Nephron progenitor cell (in vitro differentiated cells): ENCODE measurements around the gene AGPS.
"Not testable (repeated sequence)": the region's sequence is repeated elsewhere in the genome, so short reads cannot be mapped to it uniquely, and the experiment has no call there.

Source experiments
- DNase-seq: peaks from one replicate; pipeline ENCODE4 v3.0.0; 2021
- H3K27ac Mint-ChIP-seq: 2 replicates; pipeline ENCODE4 v1.8.0; 2021; ENCODE audit warnings: mild to moderate bottlenecking, moderate library complexity, mixed read lengths
- H3K27me3 Mint-ChIP-seq: 2 replicates; pipeline ENCODE4 v1.8.0; 2021; ENCODE audit warnings: mild to moderate bottlenecking, low read depth, mixed read lengths; ENCODE audit not compliant: poor library complexity
- H3K36me3 Mint-ChIP-seq: 2 replicates; pipeline ENCODE4 v1.8.0; 2021; ENCODE audit warnings: low read depth, mixed read lengths
- H3K4me1 Mint-ChIP-seq: 2 replicates; pipeline ENCODE4 v1.8.0; 2021; ENCODE audit warnings: mixed read lengths
- H3K4me3 Mint-ChIP-seq: 2 replicates; pipeline ENCODE4 v1.8.0; 2021; ENCODE audit warnings: mild to moderate bottlenecking, moderate library complexity, mixed read lengths
- H3K9me3 Mint-ChIP-seq: 2 replicates; pipeline ENCODE4 v1.8.0; 2021; ENCODE audit warnings: mild to moderate bottlenecking, moderate library complexity, mixed read lengths
- CTCF ChIP-seq: fragments of 200-600 bp; sonication (generic); IDR thresholded peaks from 2 replicates; pipeline ENCODE4 v1.5.0; 2021; ENCODE audit warnings: antibody characterized with exemption

AGPS gene

GRCh38 chr2:177448031-177448430 is 55.5 kb downstream of the AGPS start:
- Mint-ChIP-seq H3K27me3 (no peaks in the 10 kb centered on the region), H3K4me1 (no peaks in the 10 kb centered on the region), H3K27ac (no peak overlapping the region), H3K4me3 (no peak overlapping the region), H3K36me3 (peaks cover 77% of the 10 kb centered on the region), H3K9me3 (peaks cover 19% of the 10 kb centered on the region)
- no peak for DNase-seq
- TF ChIP-seq CTCF, result no peak

- TF ChIP-seq CTCF, result no peak
- Mint-ChIP-seq H3K9me3 (peaks cover 23% of the 10 kb centered on the region), H3K4me1 (no peaks in the 10 kb centered on the region), H3K4me3 (no peak overlapping the region), H3K27ac (no peak overlapping the region), H3K36me3 (peaks cover 76% of the 10 kb centered on the region), H3K27me3 (no peaks in the 10 kb centered on the region)
- DNase-seq, result no peak
Measured at GRCh38 chr2:177449159-177449558, 56.6 kb downstream of the AGPS start.

- no peak overlapping the region for H3K27ac Mint-ChIP-seq
- no peak overlapping the region for H3K4me3 Mint-ChIP-seq
- TF ChIP-seq CTCF, result no peak
- DNase-seq, result no peak
- H3K4me1 Mint-ChIP-seq, result no peaks in the 10 kb centered on the region
- no peaks in the 10 kb centered on the region for H3K27me3 Mint-ChIP-seq
- peaks cover 54% of the 10 kb centered on the region for H3K9me3 Mint-ChIP-seq
- peaks cover 92% of the 10 kb centered on the region for H3K36me3 Mint-ChIP-seq
Measured at GRCh38 chr2:177455187-177455586, 62.6 kb downstream of the AGPS start.

- DNase-seq, H3K4me3 Mint-ChIP-seq, H3K27me3 Mint-ChIP-seq, H3K27ac Mint-ChIP-seq, H3K4me1 Mint-ChIP-seq: not testable (repeated sequence)
- H3K9me3 Mint-ChIP-seq, result peaks cover 45% of the 10 kb centered on the region
- peaks cover 86% of the 10 kb centered on the region for H3K36me3 Mint-ChIP-seq
Measured at GRCh38 chr2:177459756-177460155, 67.2 kb downstream of the AGPS start.

- DNase-seq, result no peak
- TF ChIP-seq CTCF, result no peak
- H3K36me3 Mint-ChIP-seq, result peaks cover 86% of the 10 kb centered on the region
- peaks cover 46% of the 10 kb centered on the region for H3K9me3 Mint-ChIP-seq
- no peaks in the 10 kb centered on the region for H3K27me3 Mint-ChIP-seq
- H3K27ac Mint-ChIP-seq, result no peak overlapping the region
- no peak overlapping the region for H3K4me3 Mint-ChIP-seq
- H3K4me1 Mint-ChIP-seq, result no peaks in the 10 kb centered on the region
Measured at GRCh38 chr2:177460973-177461585, 68.5 kb downstream of the AGPS start.

GRCh38 chr2:177464549-177464948 is 72.0 kb downstream of the AGPS start:
- H3K36me3 Mint-ChIP-seq, result peaks cover 75% of the 10 kb centered on the region
- no peak overlapping the region for H3K27ac Mint-ChIP-seq
- H3K9me3 Mint-ChIP-seq, result peaks cover 13% of the 10 kb centered on the region
- no peak overlapping the region for H3K4me3 Mint-ChIP-seq
- TF ChIP-seq CTCF, result no peak
- H3K27me3 Mint-ChIP-seq, result no peaks in the 10 kb centered on the region
- DNase-seq, result no peak
- H3K4me1 Mint-ChIP-seq, result no peaks in the 10 kb centered on the region
